WTC11 (cell line): ENCODE measurements around the gene GOT2.

Experiments
- CREB1 ChIP-seq: sonication (generic); formaldehyde crosslinking; IDR thresholded peaks from 2 replicates; pipeline ENCODE4 v1.8.0; 2023; ENCODE audit warnings: mild to moderate bottlenecking, missing genetic modification reagents
- CTCF ChIP-seq: fragments of 200-600 bp; IDR thresholded peaks from 2 replicates; pipeline ENCODE4 v1.8.0; 2022; ENCODE audit warnings: antibody characterized with exemption
- MAX ChIP-seq: sonication (generic); formaldehyde crosslinking; IDR thresholded peaks from 2 replicates; pipeline ENCODE4 v1.8.0; 2022; ENCODE audit warnings: mild to moderate bottlenecking, missing genetic modification reagents
- MXD4 ChIP-seq: fragments of 250-450 bp; sonication (Bioruptor Pico); IDR thresholded peaks from 2 replicates; pipeline ENCODE4 v1.8.0; 2021; ENCODE audit warnings: mild to moderate bottlenecking, moderate library complexity, borderline replicate concordance
- NFATC4 ChIP-seq: fragments of 250-450 bp; sonication (Bioruptor Pico); IDR thresholded peaks from 2 replicates; pipeline ENCODE4 v1.9.0; 2021; ENCODE audit warnings: mild to moderate bottlenecking
- NR2C2 ChIP-seq: sonication (generic); formaldehyde crosslinking; IDR thresholded peaks from 2 replicates; pipeline ENCODE4 v1.8.0; 2022; ENCODE audit warnings: mild to moderate bottlenecking, missing genetic modification reagents
- PREB ChIP-seq: sonication (generic); formaldehyde crosslinking; IDR thresholded peaks from 2 replicates; pipeline ENCODE4 v1.8.1; 2022; ENCODE audit warnings: mild to moderate bottlenecking, missing genetic modification reagents, moderate library complexity, borderline replicate concordance
- STAT6 ChIP-seq: sonication (generic); formaldehyde crosslinking; conservative IDR thresholded peaks from 2 replicates; pipeline ENCODE4 v1.8.1; 2023; ENCODE audit warnings: mild to moderate bottlenecking, low read depth, missing genetic modification reagents, moderate library complexity
- ZNF425 ChIP-seq: fragments of 250-450 bp; sonication (Bioruptor Pico); conservative IDR thresholded peaks from 2 replicates; pipeline ENCODE4 v1.9.0; 2021; ENCODE audit warnings: mild to moderate bottlenecking

- no peak for TF ChIP-seq CTCF
- TF ChIP-seq MAX (CRISPR knock-in tag) = no peak
- no peak for TF ChIP-seq CREB1 (CRISPR knock-in tag)
- no peak for TF ChIP-seq PREB (CRISPR knock-in tag)
- no peak for TF ChIP-seq STAT6 (CRISPR knock-in tag)
- TF ChIP-seq ZNF425 = no peak
- no peak for TF ChIP-seq NFATC4 (CRISPR knock-in tag)
- TF ChIP-seq NR2C2 = no peak
- TF ChIP-seq MXD4 (CRISPR knock-in tag) = no peak
Measured at GRCh38 chr16:58733248-58733670, 857 bp downstream of the GOT2 start.
